B cell (primary cell): ENCODE data around the gene TSKU. TPM values are rescaled to one million over a fixed set of nuclear protein-coding genes. Genes with fewer than 3 reads are reported as not detected.

Experiments used
- ATAC-seq: fragments of 200-7000 bp; cut with Tn5 transposase; one replicate; pipeline ENCODE4 v1.10.0; 2021; ENCODE audit warnings: low read depth, mild to moderate bottlenecking, moderate number of reproducible peaks, moderate library complexity
- CTCF ChIA-PET: fragments of 350-600 bp; sonication (Branson Sonifier 250); formaldehyde crosslinking; loops from one replicate; lab custom pipeline; 2021; ENCODE audit warnings: antibody characterized with exemption, inconsistent platforms; lab: Charles Lee
- POLR2A ChIA-PET: fragments of 350-600 bp; sonication (Branson Sonifier 250); formaldehyde crosslinking; loops from one replicate; lab custom pipeline; 2021; ENCODE audit warnings: antibody characterized with exemption; lab: Charles Lee
- DNase-seq: peaks from one replicate; pipeline ENCODE4 v3.0.0; 2013
- H2AFZ ChIP-seq: 2 replicates; pipeline ENCODE4 v1.6.1; 2012; ENCODE audit warnings: mild to moderate bottlenecking, low read depth, low read length; ENCODE audit not compliant: insufficient read depth, poor library complexity, severe bottlenecking
- H3K27ac ChIP-seq, 2 donors: 1 replicate in 1 of 2; 2 replicates in 1 of 2; pipeline ENCODE4 v1.5.1; 2012 to 2013; ENCODE audit warnings: low read length in 2 of 2, mild to moderate bottlenecking in 2 of 2, moderate library complexity in 1 of 2
- H3K27me3 ChIP-seq, 4 experiments: fragments of 200-600 bp in 1 of 4; sonication (generic) in 1 of 4; replicated peaks in 1 of 4; 1 replicate in 2 of 4; 2 replicates in 2 of 4; pipeline versions ENCODE4 v1.6.1 to v1.7.0; 2013 to 2016; ENCODE audit warnings: low read length in 3 of 4, mild to moderate bottlenecking in 2 of 4, mixed read lengths in 1 of 4, moderate library complexity in 1 of 4; ENCODE audit not compliant: insufficient read depth in 4 of 4, control insufficient read depth in 3 of 4; ENCODE audit errors: control extremely low read depth in 1 of 4
- H3K36me3 ChIP-seq, 2 experiments: replicated peaks in 1 of 2; 1 replicate in 1 of 2; 2 replicates in 1 of 2; pipeline versions ENCODE4 v1.6.1 to v1.7.1; 2013; ENCODE audit warnings: low read length in 1 of 2; ENCODE audit not compliant: insufficient read depth in 2 of 2, control insufficient read depth in 1 of 2; ENCODE audit errors: control extremely low read depth in 1 of 2, extremely low read depth in 1 of 2
- H3K4me1 ChIP-seq, 2 donors: fragments of 200-600 bp in 1 of 2; sonication (generic) in 1 of 2; 1 replicate in 1 of 2; 2 replicates in 1 of 2; pipeline versions ENCODE4 v1.5.1 to v1.6.1; 2013 to 2017; ENCODE audit warnings: low read length in 2 of 2; ENCODE audit not compliant: control insufficient read depth in 2 of 2, insufficient read depth in 2 of 2
- H3K4me2 ChIP-seq: replicated peaks from 2 replicates; pipeline ENCODE3; 2012; ENCODE audit warnings: mild to moderate bottlenecking, low read depth, low read length; ENCODE audit not compliant: poor library complexity, severe bottlenecking
- H3K4me3 ChIP-seq, 5 experiments: fragments of 200-600 bp in 1 of 5; sonication (generic) in 1 of 5; 1 replicate in 3 of 5; 2 replicates in 2 of 5; pipeline versions ENCODE4 v1.5.1 to v1.7.0; 2011 to 2016; ENCODE audit warnings: low read length in 4 of 5, mild to moderate bottlenecking in 4 of 5, low read depth in 2 of 5, control low read depth in 1 of 5, moderate library complexity in 1 of 5; ENCODE audit not compliant: insufficient read depth in 1 of 5; ENCODE audit errors: control extremely low read depth in 1 of 5, extremely low read depth in 1 of 5
- H3K79me2 ChIP-seq: fragments of 200-600 bp; sonication (generic); one replicate; pipeline ENCODE4 v1.6.0; 2016; ENCODE audit warnings: low read length; ENCODE audit not compliant: control insufficient read depth, insufficient read depth
- H3K9ac ChIP-seq: fragments of 200-600 bp; sonication (generic); 2 replicates; pipeline ENCODE4 v1.6.1; 2017; ENCODE audit warnings: mild to moderate bottlenecking, low read length, moderate library complexity
- H3K9me3 ChIP-seq, 3 donors: one replicate each; pipeline versions ENCODE4 v1.6.1 to v1.7.1; 2013; ENCODE audit warnings: low read length in 2 of 3; ENCODE audit not compliant: control insufficient read depth in 2 of 3, insufficient read depth in 1 of 3; ENCODE audit errors: control extremely low read depth in 1 of 3
- H4K20me1 ChIP-seq: 2 replicates; pipeline ENCODE4 v1.6.0; 2012; ENCODE audit warnings: mild to moderate bottlenecking, low read length; ENCODE audit not compliant: insufficient read depth, control insufficient read depth, poor library complexity, severe bottlenecking
- H3K27ac Mint-ChIP-seq: one replicate; pipeline ENCODE4 v1.8.0; 2021; ENCODE audit warnings: mixed read lengths
- H3K27me3 Mint-ChIP-seq: one replicate; pipeline ENCODE4 v1.8.0; 2021; ENCODE audit warnings: mixed read lengths
- H3K4me1 Mint-ChIP-seq: one replicate; pipeline ENCODE4 v1.8.0; 2021; ENCODE audit warnings: mixed read lengths
- H3K4me3 Mint-ChIP-seq: one replicate; pipeline ENCODE4 v1.8.0; 2021; ENCODE audit warnings: mixed read lengths
- H3K9me3 Mint-ChIP-seq: one replicate; pipeline ENCODE4 v1.8.0; 2022; ENCODE audit warnings: mixed read lengths; ENCODE audit not compliant: insufficient read depth
- CTCF ChIP-seq: fragments of 200-600 bp; IDR thresholded peaks from one replicate; pipeline ENCODE4 v1.8.0; 2022; ENCODE audit warnings: antibody characterized with exemption, mild to moderate bottlenecking
- EZH2 ChIP-seq: IDR thresholded peaks from 2 replicates; pipeline ENCODE4 v1.6.1; 2012; ENCODE audit warnings: borderline replicate concordance, low read depth, mild to moderate bottlenecking, moderate library complexity, low read length; ENCODE audit not compliant: insufficient read depth, poor library complexity, severe bottlenecking
- WGBS: methylation state at CpG from one replicate; pipeline ENCODE4 v1.1.5; 2013; ENCODE audit warnings: missing lambda C conversion rate; ENCODE audit not compliant: insufficient coverage; 5-methylcytosine and 5-hydroxymethylcytosine counted together
- intact Hi-C: fragments of 100-400 bp; cut with micrococcal nuclease; formaldehyde crosslinking; loops from one replicate; pipeline ENCODE4 v1.10.0; 2022
- polyA plus RNA-seq: library from polyadenylated mRNA; depleted of rRNA; stranded (reverse); fragments of >200 nt; gene quantifications from 2 replicates; pipeline ENCODE4 v1.2.3, GENCODE V29; 2012
- total RNA-seq, 2 donors: library from RNA; stranded (reverse); fragments of 120-200 nt in 1 of 2; gene quantifications; 1 replicate in 1 of 2; 2 replicates in 1 of 2; pipeline versions ENCODE4 v1.2.3 to v1.2.4, GENCODE V29; 2013 to 2022

TSKU gene
- total and polyA plus RNA-seq, 2 donors (not counting 1 experiment from before 2014, with no cell fraction given) = not detected

GRCh38 chr11:76824083-76824939 is 41.2 kb downstream of the TSKU start:
- intact Hi-C loops = no loop called here
- no peak overlapping the region for H3K4me3 ChIP-seq
- ChIA-PET CTCF (interaction anchor here (1.0 to 1.7 kb wide), 3 partner anchors 26 to 102 kb away, joined by 3 to 5 read pairs (median 3); no protein-coding TSS in a partner anchor), POLR2A (no interaction called here)
- H3K4me2 ChIP-seq = no peak overlapping the region
- H3K9ac ChIP-seq = no peak overlapping the region
- H3K27me3 ChIP-seq = peaks cover 0 to 2% (median 0%) of the 10 kb centered on the region in 4 experiments
- H3K9me3 Mint-ChIP-seq = no peaks in the 10 kb centered on the region
- DNase-seq (no peak), ATAC-seq (no peak)
- WGBS = 79% methylated on average over 8 of the region's 9 CpGs
- H3K36me3 ChIP-seq = no peaks in the 10 kb centered on the region
- no peak overlapping the region for H3K27ac ChIP-seq
- no peak overlapping the region for H3K4me3 Mint-ChIP-seq
- H2AFZ ChIP-seq = no peak overlapping the region
- H3K4me1 Mint-ChIP-seq = peaks cover 6% of the 10 kb centered on the region
- peaks cover 0 to 6% of the 10 kb centered on the region in 2 donors for H3K4me1 ChIP-seq
- peaks cover 8% of the 10 kb centered on the region for H3K27me3 Mint-ChIP-seq
- TF ChIP-seq EZH2 = no peak
- TF ChIP-seq CTCF = no peak
- H3K9me3 ChIP-seq = peaks cover 0 to 7% (median 0%) of the 10 kb centered on the region in 3 donors
- H3K79me2 ChIP-seq = no peaks in the 10 kb centered on the region
- H4K20me1 ChIP-seq = no peaks in the 10 kb centered on the region
- no peak overlapping the region for H3K27ac Mint-ChIP-seq
